ENCODE results near the gene EFHB. TPM values are rescaled to one million over a fixed set of nuclear protein-coding genes. Genes with fewer than 3 reads are reported as not detected.

Gene EFHB
- total and polyA plus RNA-seq, 10 of the 15 experiments (the other 5 are each of a cell fraction or from before 2014, with no cell fraction given) = 0.12 to 0.95 (median 0.53) TPM; not detected in 3

GRCh38 chr3:19937459-19938294 lies 3.7 kb upstream of the EFHB start:
- H3K79me2 ChIP-seq (ENCODE audit: control insufficient read depth, insufficient read depth, low read length) = no peaks in the 10 kb centered on the region
- no peak for TF ChIP-seq SP1 (IDR thresholded peaks at IDR 0.05; ENCODE audit: low read depth, low read length)
- no peak for TF ChIP-seq KDM1A (IDR thresholded peaks at IDR 0.05; ENCODE audit: borderline replicate concordance)
- peak; percentile 40 for ATAC-seq
- H3K4me1 ChIP-seq (ENCODE audit: control insufficient read depth, insufficient read depth, low read length) = no peaks in the 10 kb centered on the region
- no TSS peak for BruUV-seq (replicated peaks)
- no peak for FAIRE-seq
- H2AFZ ChIP-seq (ENCODE audit: control insufficient read depth, low read depth, low read length) = no peak overlapping the region
- ChIA-PET RAD21 (ENCODE audit: unreplicated experiment) (no interaction called here), SMC1A (ENCODE audit: uncharacterized antibody, unreplicated experiment) (interaction anchor here (0.8 kb wide), 1 partner anchor 8 kb away, joined by 3 read pairs; no protein-coding TSS in a partner anchor), POLR2A (no interaction called here), CTCF (no interaction called here)
- no peak overlapping the region for H3K4me2 ChIP-seq (ENCODE audit: control insufficient read depth, insufficient read depth)
- intact Hi-C loops (cut with micrococcal nuclease; ENCODE audit: unreplicated experiment) = no loop called here
- no peak overlapping the region for H3K27ac ChIP-seq (ENCODE audit: control insufficient read depth, insufficient read depth)
- no peaks in the 10 kb centered on the region for H3K27me3 ChIP-seq (replicated peaks in 1 of 2; ENCODE audit: control insufficient read depth in 2 of 2, insufficient read depth in 2 of 2, low read length in 1 of 2)
- no peaks in the 10 kb centered on the region for H3K36me3 ChIP-seq (ENCODE audit: control insufficient read depth in 2 of 2, insufficient read depth in 2 of 2, low read length in 1 of 2)
- H3K9ac ChIP-seq (ENCODE audit: control insufficient read depth, insufficient read depth, low read length) = no peak overlapping the region
- H4K20me1 ChIP-seq (ENCODE audit: control insufficient read depth, insufficient read depth) = no peaks in the 10 kb centered on the region
- 46% methylated on average over 7 of the region's 7 CpGs for WGBS (ENCODE audit: insufficient coverage, insufficient replicate concordance, low lambda C conversion rate, missing lambda C conversion rate)
- DNase-seq (ENCODE audit: low read depth, low spot score) = no peak
- no peaks in the 10 kb centered on the region; the same call in 2 of the 3 replicates for H3K9me3 ChIP-seq (replicated peaks; ENCODE audit: control insufficient read depth, insufficient read depth, low read length)
- no peak overlapping the region for H3K4me3 ChIP-seq
- in situ Hi-C loops (cut with MboI) = no loop called here

GRCh38 chr3:19932422-19932821 lies 1.6 kb downstream of the EFHB start:
- FAIRE-seq (no peak), DNase-seq (ENCODE audit: low read depth, low spot score) (no peak), ATAC-seq (no peak)
- in situ Hi-C loops (cut with MboI) = no loop called here
- H3K4me1 ChIP-seq (ENCODE audit: control insufficient read depth, insufficient read depth, low read length) = peaks cover 13% of the 10 kb centered on the region
- no peaks in the 10 kb centered on the region for H4K20me1 ChIP-seq (ENCODE audit: control insufficient read depth, insufficient read depth)
- ChIA-PET CTCF (no interaction called here), SMC1A (ENCODE audit: uncharacterized antibody, unreplicated experiment) (interaction anchor here (1.4 to 1.5 kb wide), 2 partner anchors 9 to 12 kb away, joined by 5 read pairs; no protein-coding TSS in a partner anchor), RAD21 (ENCODE audit: unreplicated experiment) (no interaction called here), POLR2A (no interaction called here)
- intact Hi-C loops (cut with micrococcal nuclease; ENCODE audit: unreplicated experiment) = loop anchor here (2.0 kb wide), 1 partner anchor 14 kb away; the partner anchor contains the start of gene RAB5A
- no peaks in the 10 kb centered on the region for H3K79me2 ChIP-seq (ENCODE audit: control insufficient read depth, insufficient read depth, low read length)
- H3K27ac ChIP-seq (ENCODE audit: control insufficient read depth, insufficient read depth) = no peak overlapping the region
- BruUV-seq (replicated peaks) = no TSS peak
- no peaks in the 10 kb centered on the region; the same call in 2 of the 3 replicates for H3K9me3 ChIP-seq (replicated peaks; ENCODE audit: control insufficient read depth, insufficient read depth, low read length)
- no peak overlapping the region for H2AFZ ChIP-seq (ENCODE audit: control insufficient read depth, low read depth, low read length)
- no peaks in the 10 kb centered on the region for H3K36me3 ChIP-seq (ENCODE audit: control insufficient read depth in 2 of 2, insufficient read depth in 2 of 2, low read length in 1 of 2)
- no peak overlapping the region for H3K4me3 ChIP-seq
- H3K9ac ChIP-seq (ENCODE audit: control insufficient read depth, insufficient read depth, low read length) = no peak overlapping the region
- no peaks in the 10 kb centered on the region for H3K27me3 ChIP-seq (replicated peaks in 1 of 2; ENCODE audit: control insufficient read depth in 2 of 2, insufficient read depth in 2 of 2, low read length in 1 of 2)
- no peak overlapping the region for H3K4me2 ChIP-seq (ENCODE audit: control insufficient read depth, insufficient read depth)
- TF ChIP-seq EZH2 (IDR thresholded peaks at IDR 0.05; ENCODE audit: borderline replicate concordance, control insufficient read depth, low read depth, low read length) (no peak), RUNX3 (IDR thresholded peaks at IDR 0.05; ENCODE audit: low read length) (no peak), CREM (IDR thresholded peaks at IDR 0.05; ENCODE audit: low read depth) (no peak), ATF2 (IDR thresholded peaks at IDR 0.05; ENCODE audit: low read length) (no peak)
- 88% methylated on average over 2 of the region's 2 CpGs for WGBS (ENCODE audit: insufficient coverage, insufficient replicate concordance, low lambda C conversion rate, missing lambda C conversion rate)

All from GM12878 (cell line).